GM21367 (cell line): Measurements from ENCODE around the gene MED26.

Source experiments
- ATAC-seq: cut with Tn5 transposase; IDR thresholded peaks from one replicate; pipeline ENCODE4 v1.9.1; 2021; ENCODE audit not compliant: unreplicated experiment

Gene MED26

GRCh38 chr19:16618248-16618647, 9.8 kb downstream of the MED26 start:
- no peak for ATAC-seq

GRCh38 chr19:16615808-16616207, 12.2 kb downstream of the MED26 start:
- ATAC-seq: no peak

DNA sequence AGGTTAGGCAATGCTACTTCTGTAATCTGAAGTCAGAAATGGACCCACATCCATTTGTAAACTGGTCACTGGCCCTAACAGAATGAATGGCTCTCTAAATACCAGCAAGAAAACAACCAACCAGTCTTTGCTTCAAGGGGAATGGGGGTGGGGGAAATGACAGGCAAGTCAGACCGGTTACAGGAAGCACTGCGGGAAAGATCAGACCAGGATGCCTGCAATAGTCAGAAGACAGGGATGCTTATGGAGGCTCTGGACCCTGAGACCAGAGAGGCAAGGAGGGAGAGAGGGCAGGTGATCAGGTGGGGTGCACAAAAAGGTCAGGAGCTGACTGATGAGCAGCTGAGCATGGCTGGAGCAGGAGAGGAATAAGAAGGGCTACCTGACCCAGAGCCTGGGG, 13.1 kb downstream of the MED26 start:
- no peak for ATAC-seq

GRCh38 chr19:16613841-16614240, 14.2 kb downstream of the MED26 start:
- no peak for ATAC-seq

GRCh38 chr19:16612636-16613035, 15.4 kb downstream of the MED26 start:
- no peak for ATAC-seq

DNA sequence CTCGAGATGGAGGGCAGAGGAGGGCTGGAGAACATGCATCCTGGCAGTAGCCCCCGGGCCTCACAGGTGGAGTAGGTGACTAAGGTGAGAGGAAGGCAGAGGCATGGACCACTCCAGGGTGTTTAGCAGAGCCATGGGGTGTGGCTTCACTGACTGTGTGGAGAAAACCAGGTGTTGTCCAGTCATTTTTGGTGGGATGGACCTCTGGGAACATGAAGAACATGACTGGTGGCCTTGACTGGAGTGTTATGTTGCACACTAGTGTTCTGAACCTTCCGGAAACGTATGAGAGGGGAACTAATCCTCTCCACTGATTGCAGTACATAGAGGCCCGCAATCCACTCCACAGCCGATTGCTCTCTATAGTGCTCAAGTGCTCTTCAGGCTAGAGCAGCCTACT, 16.9 kb downstream of the MED26 start:
- no peak for ATAC-seq

GRCh38 chr19:16609511-16610200, 18.3 kb downstream of the MED26 start:
- no peak for ATAC-seq

- ATAC-seq: no peak
Observed at GRCh38 chr19:16608290-16608739, 19.7 kb downstream of the MED26 start.

- ATAC-seq: no peak
Observed at GRCh38 chr19:16607819-16608218, 20.2 kb downstream of the MED26 start.

GRCh38 chr19:16605553-16605994, 22.4 kb downstream of the MED26 start:
- no peak for ATAC-seq

- ATAC-seq: no peak
Observed at GRCh38 chr19:16605115-16605514, 22.9 kb downstream of the MED26 start.

- ATAC-seq: no peak
Observed at GRCh38 chr19:16604615-16605014, 23.4 kb downstream of the MED26 start.

DNA sequence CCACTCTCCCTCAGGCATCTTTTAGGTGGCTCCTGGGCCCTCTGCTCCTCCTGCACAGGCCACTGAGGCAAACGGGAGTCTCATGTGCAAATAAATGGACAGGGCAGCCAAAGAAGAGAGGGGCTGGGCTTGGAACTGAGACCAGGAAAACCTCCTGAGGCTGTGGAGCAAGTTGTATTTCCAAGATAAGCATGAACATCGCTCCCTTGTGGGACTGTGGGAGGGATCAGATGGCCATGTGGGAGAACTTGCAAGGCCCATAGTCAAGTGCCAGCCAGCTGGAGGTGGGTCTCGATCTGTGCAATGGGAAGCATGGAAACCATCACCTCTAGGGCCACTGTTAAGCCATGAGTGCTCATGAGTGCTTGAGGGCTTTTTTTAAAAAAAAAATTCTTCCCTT, 24.9 kb downstream of the MED26 start:
- ATAC-seq: no peak

DNA sequence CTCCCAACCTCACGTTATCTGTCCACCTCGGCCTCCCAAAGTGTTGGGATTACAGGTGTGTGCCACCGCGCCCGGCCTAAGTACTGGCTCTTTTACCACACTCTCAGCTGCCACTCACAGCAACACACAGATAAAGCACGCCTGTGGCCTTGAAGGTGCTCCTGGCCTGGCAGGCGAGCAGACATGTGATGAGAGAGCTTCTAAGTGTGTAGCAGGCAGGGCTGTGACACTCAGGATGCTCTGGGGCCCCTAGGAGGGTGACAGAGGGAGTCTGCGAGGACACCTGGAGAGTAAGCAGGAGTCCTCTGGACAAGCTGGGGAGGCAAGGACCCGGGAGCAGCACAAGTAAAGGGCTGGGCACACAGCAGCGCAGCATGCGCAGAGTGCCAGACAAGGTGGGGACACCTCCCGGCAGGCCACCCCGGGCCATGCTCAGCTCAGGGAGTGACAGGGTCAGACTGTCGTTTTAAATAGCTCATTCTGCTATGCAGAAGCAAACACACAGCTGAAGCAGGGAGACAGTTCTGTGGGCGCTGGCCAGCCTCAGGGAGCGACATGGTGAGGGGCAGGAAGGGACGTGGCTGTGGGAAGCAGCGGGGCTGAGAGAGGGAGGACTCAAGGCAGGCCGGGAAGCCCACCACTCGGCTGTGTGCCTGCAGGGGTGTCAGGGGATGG, 26.5 kb downstream of the MED26 start:
- ATAC-seq: no peak

DNA sequence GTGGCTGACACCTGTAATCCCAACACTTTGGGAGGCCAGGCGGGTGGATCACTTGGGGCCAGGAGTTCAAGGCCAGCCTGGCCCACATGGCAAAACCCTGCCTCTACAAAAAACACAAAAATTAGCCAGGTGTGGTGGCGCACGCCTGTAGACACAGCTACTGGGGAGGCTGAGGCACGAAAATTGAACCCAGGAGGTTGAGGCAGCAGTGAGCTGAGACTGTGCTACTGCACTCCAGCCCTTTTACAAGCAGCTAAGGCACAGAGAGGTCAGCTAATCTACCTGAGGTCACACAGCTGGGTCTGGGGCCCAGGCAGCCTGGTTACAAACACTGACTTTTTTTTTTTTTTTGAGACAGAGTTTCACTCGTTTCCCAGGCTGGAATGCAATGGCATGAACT, 27.2 kb downstream of the MED26 start:
- no peak for ATAC-seq

- ATAC-seq: no peak
Observed at GRCh38 chr19:16599655-16600346, 28.2 kb downstream of the MED26 start.

GRCh38 chr19:16598848-16599247, 29.2 kb downstream of the MED26 start:
- no peak for ATAC-seq

DNA sequence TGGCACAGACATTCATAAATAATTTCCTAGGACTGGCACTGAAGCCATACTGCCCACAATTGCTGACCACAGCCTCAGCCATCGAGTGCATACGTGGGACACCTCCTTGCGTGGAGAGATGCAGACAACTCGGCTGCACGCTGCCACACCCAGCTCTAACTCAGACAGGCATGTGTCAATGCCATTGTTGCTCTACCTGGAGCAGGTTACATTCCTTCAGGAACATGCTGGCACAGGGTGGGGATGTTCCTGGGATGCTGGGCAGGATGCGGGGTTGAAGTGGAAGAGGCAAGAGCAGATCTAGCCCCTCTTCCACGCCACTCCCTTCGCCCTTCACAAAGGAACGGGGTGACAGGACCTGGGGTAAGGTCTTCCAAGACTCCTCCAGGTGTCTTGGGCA, 31.6 kb downstream of the MED26 start:
- no peak for ATAC-seq

- ATAC-seq: no peak
Observed at GRCh38 chr19:16595097-16595496, 32.9 kb downstream of the MED26 start.

DNA sequence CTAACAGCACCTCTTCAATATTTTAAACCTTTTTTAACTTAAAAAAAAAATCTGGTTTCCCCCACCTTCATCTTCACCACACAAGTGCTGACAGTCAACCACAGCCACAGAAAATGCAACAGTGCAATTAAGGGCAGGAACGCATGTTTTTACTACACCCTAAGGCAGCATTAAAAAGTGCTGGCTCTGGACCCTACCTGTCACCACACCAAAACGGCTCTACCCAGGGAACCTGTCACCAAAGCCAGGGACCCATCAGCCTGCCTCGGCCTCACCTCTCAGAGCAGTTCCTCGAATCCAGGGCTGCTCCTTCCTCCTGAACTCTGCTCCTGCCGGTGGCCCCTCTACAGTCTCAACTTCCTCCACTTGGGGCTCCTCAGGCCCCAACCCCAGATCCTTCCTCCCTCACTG, 33.3 kb downstream of the MED26 start:
- ATAC-seq: no peak

DNA sequence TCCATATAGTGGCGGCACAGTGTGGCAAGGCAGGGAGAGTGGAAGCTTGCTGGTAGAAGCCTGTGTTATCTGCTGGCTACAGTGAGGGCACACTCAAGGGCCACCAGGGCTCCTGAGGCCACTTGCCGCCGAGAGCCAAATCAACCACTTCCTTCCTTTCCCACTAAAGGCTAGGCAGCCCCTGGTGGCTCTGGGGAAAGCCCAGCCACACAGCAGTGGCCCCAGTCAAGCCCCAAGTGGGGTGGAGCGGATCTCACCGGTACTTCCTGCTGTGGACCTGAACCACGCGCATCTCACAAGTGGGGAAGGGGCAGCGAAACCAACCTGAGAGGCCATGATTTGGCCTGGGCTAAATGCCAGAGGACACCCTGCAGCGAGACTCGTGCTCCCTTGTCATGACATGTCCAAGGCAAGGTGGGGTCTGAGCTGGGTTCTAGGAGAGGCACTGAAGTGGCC, 33.8 kb downstream of the MED26 start:
- no peak for ATAC-seq

DNA sequence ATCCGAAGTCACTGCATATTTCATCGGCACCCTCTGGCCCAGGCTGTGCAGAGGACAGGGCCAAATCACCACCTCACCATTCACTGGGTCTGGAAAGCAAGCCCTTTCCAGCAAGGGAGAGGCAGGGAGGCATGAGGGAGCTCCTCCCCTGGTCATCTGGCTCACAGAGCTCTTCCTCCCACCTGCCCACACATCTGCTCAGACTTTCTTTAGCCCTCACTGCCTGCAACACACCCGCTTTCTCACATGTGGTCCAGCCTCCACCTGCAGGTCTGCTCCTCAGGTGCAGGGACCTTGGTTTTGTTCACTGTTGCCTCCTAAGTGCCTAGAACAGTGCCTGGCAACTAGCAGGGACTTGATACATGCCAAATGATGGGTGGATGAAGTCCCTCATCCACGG, 34.8 kb downstream of the MED26 start:
- ATAC-seq: no peak
